Mesendoderm (in vitro differentiated cells): ENCODE results near the gene BGN.

Experiments used
- DNase-seq: peaks from one replicate; pipeline ENCODE4 v3.0.0; 2013
- H2AK5ac ChIP-seq: 2 replicates; pipeline ENCODE4 v1.6.1; 2013; ENCODE audit warnings: low read length, inconsistent platforms
- H2BK120ac ChIP-seq: 2 replicates; pipeline ENCODE4 v1.6.1; 2013; ENCODE audit warnings: low read depth, mild to moderate bottlenecking, low read length, moderate library complexity, mixed read lengths
- H2BK15ac ChIP-seq: replicated peaks from 2 replicates; pipeline ENCODE4 v1.6.1; 2013; ENCODE audit warnings: low read depth, mild to moderate bottlenecking, moderate library complexity
- H2BK5ac ChIP-seq: 2 replicates; pipeline ENCODE4 v1.6.1; 2013; ENCODE audit warnings: low read length, inconsistent platforms
- H3K18ac ChIP-seq: 2 replicates; pipeline ENCODE4 v1.6.1; 2013; ENCODE audit warnings: mild to moderate bottlenecking, low read length, mixed read lengths
- H3K23ac ChIP-seq: one replicate; pipeline ENCODE4 v1.6.1; 2013; ENCODE audit warnings: low read length
- H3K27ac ChIP-seq: 2 replicates; pipeline ENCODE4 v1.5.1; 2013; ENCODE audit warnings: low read depth, mild to moderate bottlenecking, inconsistent platforms, low read length, moderate library complexity
- H3K27me3 ChIP-seq: 2 replicates; pipeline ENCODE4 v1.6.1; 2013; ENCODE audit warnings: low read length, control low read depth, mild to moderate bottlenecking, inconsistent platforms; ENCODE audit not compliant: insufficient read depth, poor library complexity
- H3K36me3 ChIP-seq: 2 replicates; pipeline ENCODE4 v1.6.1; 2013; ENCODE audit warnings: low read length, inconsistent platforms; ENCODE audit not compliant: control insufficient read depth, insufficient read depth
- H3K4ac ChIP-seq: one replicate; pipeline ENCODE4 v1.6.1; 2013; ENCODE audit warnings: low read depth, mild to moderate bottlenecking, low read length, moderate library complexity
- H3K4me1 ChIP-seq: 2 replicates; pipeline ENCODE4 v1.6.1; 2013; ENCODE audit warnings: low read depth, low read length, inconsistent platforms; ENCODE audit not compliant: control insufficient read depth
- H3K4me2 ChIP-seq: 2 replicates; pipeline ENCODE4 v1.6.1; 2013; ENCODE audit warnings: low read length
- H3K4me3 ChIP-seq: 2 replicates; pipeline ENCODE4 v1.5.1; 2013; ENCODE audit warnings: mild to moderate bottlenecking, low read length
- H3K56ac ChIP-seq: one replicate; pipeline ENCODE4 v1.6.1; 2013; ENCODE audit warnings: low read length
- H3K79me1 ChIP-seq: 2 replicates; pipeline ENCODE4 v1.6.1; 2013; ENCODE audit warnings: low read length, inconsistent platforms
- H3K79me2 ChIP-seq: 2 replicates; pipeline ENCODE4 v1.6.1; 2013; ENCODE audit warnings: mild to moderate bottlenecking, low read length; ENCODE audit not compliant: control insufficient read depth, insufficient read depth
- H3K9ac ChIP-seq: 2 replicates; pipeline ENCODE4 v1.6.1; 2013; ENCODE audit warnings: low read length, inconsistent platforms
- H4K5ac ChIP-seq: one replicate; pipeline ENCODE4 v1.6.1; 2013; ENCODE audit warnings: low read length
- H4K8ac ChIP-seq: one replicate; pipeline ENCODE4 v1.6.1; 2013; ENCODE audit warnings: low read depth, mild to moderate bottlenecking, control low read depth, low read length, moderate library complexity
- WGBS: extraction: QIAGEN DNeasy Blood & Tissue Kit; methylation state at CpG from one replicate; pipeline ENCODE4 v1.1.7; 2013; ENCODE audit warnings: low lambda C conversion rate, missing lambda C conversion rate; ENCODE audit not compliant: insufficient coverage; ENCODE audit errors: extremely low coverage; 5-methylcytosine and 5-hydroxymethylcytosine counted together

Gene BGN

DNA sequence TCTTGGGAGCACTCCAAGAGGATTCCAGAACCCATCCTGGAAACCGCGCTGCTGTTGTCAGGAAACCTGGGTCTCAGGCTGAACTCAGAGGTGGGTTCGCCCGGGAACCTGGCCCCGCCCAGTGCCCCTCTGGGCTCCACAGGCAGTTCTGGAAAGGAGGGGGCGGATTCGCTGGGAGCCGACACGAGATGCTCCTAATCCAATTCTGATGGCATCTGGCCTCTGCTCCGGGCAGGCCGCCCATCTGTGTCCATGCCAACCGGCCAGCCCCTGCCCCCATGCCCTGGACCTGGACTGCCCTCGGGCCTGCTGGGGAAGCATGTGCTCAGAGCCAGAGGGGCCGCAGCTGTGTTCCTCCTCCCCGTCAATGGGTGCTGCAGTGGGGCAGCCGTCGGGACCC lies 43.6 kb downstream of the BGN start:
- no peak overlapping the region for H3K18ac ChIP-seq
- DNase-seq, result no peak
- H4K8ac ChIP-seq, result no peak overlapping the region
- no peak overlapping the region for H3K4me2 ChIP-seq
- no peak overlapping the region for H2BK120ac ChIP-seq
- H3K4me3 ChIP-seq, result no peak overlapping the region
- no peak overlapping the region for H2BK15ac ChIP-seq
- no peak overlapping the region for H3K4ac ChIP-seq
- WGBS, result no CpG with 5 or more reads among the region's 17 CpGs
- H2AK5ac ChIP-seq, result no peak overlapping the region
- no peaks in the 10 kb centered on the region for H3K27me3 ChIP-seq
- H3K4me1 ChIP-seq, result no peaks in the 10 kb centered on the region
- no peaks in the 10 kb centered on the region for H3K79me2 ChIP-seq
- no peak overlapping the region for H2BK5ac ChIP-seq
- H3K56ac ChIP-seq, result no peak overlapping the region
- H3K36me3 ChIP-seq, result no peaks in the 10 kb centered on the region
- H3K9ac ChIP-seq, result no peak overlapping the region
- no peak overlapping the region for H3K27ac ChIP-seq
- H3K79me1 ChIP-seq, result no peaks in the 10 kb centered on the region
- H3K23ac ChIP-seq, result no peak overlapping the region
- no peak overlapping the region for H4K5ac ChIP-seq

DNA sequence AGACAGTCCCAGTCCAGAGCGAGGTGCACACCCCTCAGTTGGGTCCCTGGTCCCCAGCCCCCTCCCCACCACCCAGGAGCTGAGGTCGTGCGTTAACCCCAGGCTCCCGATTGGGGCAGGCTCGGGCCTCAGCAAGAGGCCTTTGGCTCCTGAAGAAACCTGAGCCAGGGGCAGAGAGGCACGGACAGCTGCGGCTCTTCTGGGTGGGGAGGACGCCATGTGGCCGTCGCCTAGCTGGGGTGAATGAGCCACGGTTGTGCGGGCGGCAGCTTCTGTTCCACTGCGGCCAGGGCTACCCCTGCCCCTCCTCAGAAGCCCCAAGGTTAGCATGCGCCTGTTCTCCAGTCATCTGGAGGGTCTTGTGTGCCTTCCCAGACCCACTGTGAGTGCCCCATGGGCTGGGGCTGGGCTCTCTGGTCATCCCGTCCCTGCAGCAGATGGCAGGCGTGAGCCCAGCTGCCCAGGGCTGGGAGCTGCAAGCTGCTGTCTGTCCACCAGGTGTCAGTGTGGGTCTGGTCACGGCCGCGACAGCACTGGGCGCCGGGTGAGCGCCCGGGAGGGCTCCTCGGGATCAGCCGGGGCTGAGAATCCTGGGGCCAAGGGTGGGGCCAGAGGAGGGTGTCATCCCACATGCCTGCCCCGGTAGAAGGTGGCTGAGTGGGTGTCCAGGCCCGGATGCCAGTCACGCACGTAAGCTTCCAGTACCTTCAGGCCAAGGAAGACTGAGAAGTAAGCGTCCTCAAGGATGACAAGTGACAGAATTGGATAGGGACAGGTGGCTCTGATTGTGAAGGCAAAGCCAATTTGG lies 44.6 kb downstream of the BGN start:
- Histone ChIP-seq H3K4me1 (no peaks in the 10 kb centered on the region), H2BK120ac (no peak overlapping the region), H3K23ac (no peak overlapping the region), H2BK5ac (no peak overlapping the region), H3K27ac (no peak overlapping the region), H3K18ac (no peak overlapping the region), H3K36me3 (no peaks in the 10 kb centered on the region), H3K79me1 (no peaks in the 10 kb centered on the region), H2AK5ac (no peak overlapping the region), H3K4ac (no peak overlapping the region), H3K9ac (no peak overlapping the region), H3K79me2 (no peaks in the 10 kb centered on the region), H4K8ac (no peak overlapping the region), H4K5ac (no peak overlapping the region), H3K4me3 (no peak overlapping the region), H3K4me2 (no peak overlapping the region), H3K27me3 (no peaks in the 10 kb centered on the region), H3K56ac (no peak overlapping the region), H2BK15ac (no peak overlapping the region)
- DNase-seq, result peak; percentile 64
- WGBS, result no CpG with 5 or more reads among the region's 31 CpGs

- WGBS, result no CpG with 5 or more reads among the region's 9 CpGs
- no peaks in the 10 kb centered on the region for H3K27me3 ChIP-seq
These were observed 45.2 kb downstream of the BGN start for GRCh38 chrX:153539979-153540358.

DNA sequence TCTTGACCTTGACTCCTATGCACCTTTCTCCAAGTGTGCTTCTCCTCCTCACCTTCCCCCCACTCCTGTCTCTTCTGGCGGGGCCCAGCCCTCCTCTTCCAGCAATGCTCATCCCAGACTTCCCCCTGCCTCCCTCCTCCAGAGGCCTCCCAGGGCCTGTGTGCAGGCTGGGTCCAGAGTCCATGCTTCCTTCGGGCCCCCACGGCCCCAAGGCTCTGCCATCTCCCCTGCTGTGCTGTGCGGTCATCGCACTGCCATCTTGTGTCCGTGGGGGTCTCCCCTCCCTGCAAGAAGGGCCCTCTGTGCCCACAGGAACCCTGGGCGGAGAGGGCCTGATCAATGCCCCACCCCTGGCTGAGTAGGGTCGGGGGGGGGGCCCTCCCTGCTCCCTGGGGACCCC lies 49.9 kb downstream of the BGN start:
- H3K4me2 ChIP-seq, result no peak overlapping the region
- no peak overlapping the region for H3K9ac ChIP-seq
- no peak for DNase-seq
- no peak overlapping the region for H4K5ac ChIP-seq
- H3K27ac ChIP-seq, result no peak overlapping the region
- H2BK120ac ChIP-seq, result no peak overlapping the region
- no peak overlapping the region for H3K23ac ChIP-seq
- H3K4me3 ChIP-seq, result no peak overlapping the region
- H3K4ac ChIP-seq, result no peak overlapping the region
- no peak overlapping the region for H2BK5ac ChIP-seq
- no peak overlapping the region for H2AK5ac ChIP-seq
- no peaks in the 10 kb centered on the region for H3K36me3 ChIP-seq
- H3K56ac ChIP-seq, result no peak overlapping the region
- no peak overlapping the region for H3K18ac ChIP-seq
- no peaks in the 10 kb centered on the region for H3K79me2 ChIP-seq
- no CpG with 5 or more reads among the region's 8 CpGs for WGBS
- H2BK15ac ChIP-seq, result no peak overlapping the region
- no peaks in the 10 kb centered on the region for H3K27me3 ChIP-seq
- no peaks in the 10 kb centered on the region for H3K4me1 ChIP-seq
- H3K79me1 ChIP-seq, result no peaks in the 10 kb centered on the region
- H4K8ac ChIP-seq, result no peak overlapping the region

More at GRCh38 chrX:153539979-153540358, 45.2 kb downstream of the BGN start:
- no peak overlapping the region for H3K4me2 ChIP-seq
- no peak overlapping the region for H3K18ac ChIP-seq
- no peak overlapping the region for H2BK120ac ChIP-seq
- no peaks in the 10 kb centered on the region for H3K4me1 ChIP-seq
- no peak overlapping the region for H3K4ac ChIP-seq
- no peaks in the 10 kb centered on the region for H3K79me1 ChIP-seq
- H4K8ac ChIP-seq, result no peak overlapping the region
- H3K56ac ChIP-seq, result no peak overlapping the region
- no peak overlapping the region for H2AK5ac ChIP-seq
- no peak overlapping the region for H3K27ac ChIP-seq
- DNase-seq, result no peak
- H2BK5ac ChIP-seq, result no peak overlapping the region
- no peaks in the 10 kb centered on the region for H3K79me2 ChIP-seq
- H3K36me3 ChIP-seq, result no peaks in the 10 kb centered on the region
- no peak overlapping the region for H2BK15ac ChIP-seq
- no peak overlapping the region for H3K9ac ChIP-seq
- H4K5ac ChIP-seq, result no peak overlapping the region
- H3K23ac ChIP-seq, result no peak overlapping the region
- no peak overlapping the region for H3K4me3 ChIP-seq

GRCh38 chrX:153546386-153546785 lies 51.6 kb downstream of the BGN start:
- no peak overlapping the region for H3K23ac ChIP-seq
- no peak overlapping the region for H2BK120ac ChIP-seq
- H3K27me3 ChIP-seq, result no peaks in the 10 kb centered on the region
- H4K5ac ChIP-seq, result no peak overlapping the region
- H3K4me3 ChIP-seq, result no peak overlapping the region
- H2BK5ac ChIP-seq, result no peak overlapping the region
- H3K36me3 ChIP-seq, result no peaks in the 10 kb centered on the region
- no peak overlapping the region for H3K4ac ChIP-seq
- H2BK15ac ChIP-seq, result no peak overlapping the region
- no peaks in the 10 kb centered on the region for H3K79me1 ChIP-seq
- H3K9ac ChIP-seq, result no peak overlapping the region
- no peaks in the 10 kb centered on the region for H3K4me1 ChIP-seq
- H3K27ac ChIP-seq, result no peak overlapping the region
- H3K79me2 ChIP-seq, result no peaks in the 10 kb centered on the region
- no peak for DNase-seq
- H4K8ac ChIP-seq, result no peak overlapping the region
- H3K56ac ChIP-seq, result no peak overlapping the region
- H3K18ac ChIP-seq, result no peak overlapping the region
- no peak overlapping the region for H3K4me2 ChIP-seq
- no CpG with 5 or more reads among the region's 11 CpGs for WGBS
- H2AK5ac ChIP-seq, result no peak overlapping the region

GRCh38 chrX:153547195-153547594 lies 52.4 kb downstream of the BGN start:
- Histone ChIP-seq H3K4me1 (no peaks in the 10 kb centered on the region), H3K36me3 (no peaks in the 10 kb centered on the region), H3K79me1 (no peaks in the 10 kb centered on the region), H3K4me2 (no peak overlapping the region), H3K79me2 (no peaks in the 10 kb centered on the region), H3K4me3 (no peak overlapping the region), H3K27me3 (no peaks in the 10 kb centered on the region), H3K56ac (no peak overlapping the region), H4K5ac (no peak overlapping the region), H4K8ac (no peak overlapping the region), H2AK5ac (no peak overlapping the region), H3K4ac (no peak overlapping the region), H3K18ac (no peak overlapping the region), H2BK15ac (no peak overlapping the region), H3K27ac (no peak overlapping the region), H3K9ac (no peak overlapping the region), H2BK120ac (no peak overlapping the region), H3K23ac (no peak overlapping the region), H2BK5ac (no peak overlapping the region)
- DNase-seq, result no peak
- no CpG with 5 or more reads among the region's 7 CpGs for WGBS
